Measurements from ENCODE around the gene TBX10.
"Not testable (repeated sequence)": the region's sequence is repeated elsewhere in the genome, so short reads cannot be mapped to it uniquely, and the experiment has no call there.

TBX10 gene

GRCh38 chr11:67614730-67615714 is 24.5 kb downstream of the TBX10 start:
- DNase-seq = no peak

- peak; percentile 21 for DNase-seq
These were observed 25.4 kb downstream of the TBX10 start for GRCh38 chr11:67613960-67614715.

- no peak for DNase-seq
These were observed 26.1 kb downstream of the TBX10 start for GRCh38 chr11:67613313-67613959.

- DNase-seq = no peak
These were observed 26.8 kb downstream of the TBX10 start for GRCh38 chr11:67612751-67613150.

GRCh38 chr11:67611704-67612587 is 27.6 kb downstream of the TBX10 start:
- no peak for DNase-seq

GRCh38 chr11:67611165-67611564 is 28.4 kb downstream of the TBX10 start:
- DNase-seq = no peak

GRCh38 chr11:67610302-67610868 is 29.2 kb downstream of the TBX10 start:
- DNase-seq = no peak

GRCh38 chr11:67609316-67609715 is 30.2 kb downstream of the TBX10 start:
- no peak for DNase-seq

GRCh38 chr11:67608486-67608885 is 31.1 kb downstream of the TBX10 start:
- no peak for DNase-seq

GRCh38 chr11:67607507-67607906 is 32.1 kb downstream of the TBX10 start:
- no peak for DNase-seq

- peak; percentile 51 for DNase-seq
These were observed 32.9 kb downstream of the TBX10 start, which contains the start of gene NDUFV1 for GRCh38 chr11:67606492-67607295. Gene NDUFV1 (plus strand): TSS chr11:67606936. CDS start chr11:67607005, 69 bp downstream.

- no peak for DNase-seq
These were observed 33.5 kb downstream of the TBX10 start for GRCh38 chr11:67606093-67606491.

GRCh38 chr11:67605231-67606011 is 34.1 kb downstream of the TBX10 start:
- no peak for DNase-seq

GRCh38 chr11:67604815-67605214 is 34.7 kb downstream of the TBX10 start:
- DNase-seq = no peak

- DNase-seq = not testable (repeated sequence)
These were observed 35.4 kb downstream of the TBX10 start for GRCh38 chr11:67604119-67604518.

- no peak for DNase-seq
These were observed 38.5 kb downstream of the TBX10 start for GRCh38 chr11:67601098-67601497.

- DNase-seq = no peak
These were observed 39.1 kb downstream of the TBX10 start for GRCh38 chr11:67600324-67601029.

- no peak for DNase-seq
These were observed 40.4 kb downstream of the TBX10 start for GRCh38 chr11:67599149-67599548.

- not testable (repeated sequence) for DNase-seq
These were observed 41.6 kb downstream of the TBX10 start for GRCh38 chr11:67597963-67598362.
